Mucosa of gallbladder (tissue), 1 donor: ENCODE results near the gene PAWR. TPM values are rescaled to one million over a fixed set of nuclear protein-coding genes. Genes with fewer than 3 reads are reported as not detected.
A peak's percentile ranks its signal among the peaks of the same experiment; 100 is the strongest.
"Not testable (repeated sequence)": the region's sequence is repeated elsewhere in the genome, so short reads cannot be mapped to it uniquely, and the experiment has no call there.

Experiments used
- DNase-seq: peaks from one replicate; pipeline ENCODE4 v3.0.0-alpha.2; 2020; ENCODE audit warnings: low spot score
- total RNA-seq: library from RNA; stranded (reverse); gene quantifications from one replicate; pipeline ENCODE4 v1.2.1, GENCODE V29; 2021
- donor health status: DM: no; HTN: no; CAD: no.

The PAWR gene
- total RNA-seq, 1 donor from 2014 or later: 123 TPM

GRCh38 chr12:79549531-79550271 lies 141.1 kb downstream of the PAWR start:
- DNase-seq: no peak

GRCh38 chr12:79548610-79548924 lies 142.2 kb downstream of the PAWR start:
- DNase-seq: no peak

- peak; percentile 50 for DNase-seq
Observed at GRCh38 chr12:79547735-79548609, 142.8 kb downstream of the PAWR start.

- DNase-seq: peak; percentile 71
Observed at GRCh38 chr12:79547044-79547734, 143.6 kb downstream of the PAWR start.

GRCh38 chr12:79546466-79547043 lies 144.2 kb downstream of the PAWR start:
- DNase-seq: no peak

GRCh38 chr12:79544439-79544838 lies 146.3 kb downstream of the PAWR start:
- not testable (repeated sequence) for DNase-seq

- no peak for DNase-seq
Observed at GRCh38 chr12:79537675-79538074, 153.1 kb downstream of the PAWR start.

- DNase-seq: no peak
Observed at GRCh38 chr12:79535751-79536150, 155.0 kb downstream of the PAWR start.

Other genes starting within 250 kb of the PAWR start
- 136 TPM for gene PPP1R12A, start 244.1 kb upstream of the PAWR start, total RNA-seq